OCI-LY3 (cell line): ENCODE data around the gene TGIF1.

Source experiments
- H2AFZ ChIP-seq: fragments of 200-600, 300-600 bp; shearing (Covaris generic); 2 replicates; pipeline ENCODE4 v1.6.0; 2014; ENCODE audit warnings: antibody characterized with exemption, low read depth, low read length
- H3K27ac ChIP-seq: fragments of 200-600, 300-600 bp; sonication (generic); 2 replicates; pipeline ENCODE4 v1.5.1; 2014; ENCODE audit warnings: mild to moderate bottlenecking, low read length, moderate library complexity, mixed read lengths
- H3K27me3 ChIP-seq: fragments of 200-600, 300-600 bp; sonication (generic); 2 replicates; pipeline ENCODE4 v1.6.1; 2014; ENCODE audit warnings: low read depth, low read length, mixed read lengths
- H3K36me3 ChIP-seq: fragments of 200-600, 300-600 bp; sonication (generic); replicated peaks from 2 replicates; pipeline ENCODE3; 2014; ENCODE audit warnings: low read depth, low read length, mixed read lengths
- H3K4me1 ChIP-seq: fragments of 300-600, 200-600 bp; sonication (generic); 2 replicates; pipeline ENCODE4 v1.6.1; 2014; ENCODE audit warnings: low read length, mixed read lengths
- H3K4me2 ChIP-seq: fragments of 200-600, 300-600 bp; sonication (generic); 2 replicates; pipeline ENCODE4 v1.6.1; 2014; ENCODE audit warnings: low read length, mixed read lengths
- H3K4me3 ChIP-seq: fragments of 300-600, 200-600 bp; sonication (generic); 2 replicates; pipeline ENCODE4 v1.5.1; 2014; ENCODE audit warnings: antibody characterized with exemption, mild to moderate bottlenecking, low read length, moderate library complexity
- H3K79me2 ChIP-seq: fragments of 300-600, 200-600 bp; shearing (Covaris generic); 2 replicates; pipeline ENCODE4 v1.6.1; 2014; ENCODE audit warnings: mild to moderate bottlenecking, low read length, mixed read lengths
- H3K9ac ChIP-seq: fragments of 300-600, 200-600 bp; shearing (Covaris generic); 2 replicates; pipeline ENCODE4 v1.6.0; 2014; ENCODE audit warnings: mild to moderate bottlenecking, low read length, moderate library complexity
- H3K9me3 ChIP-seq: fragments of 200-600, 300-600 bp; shearing (Covaris generic); 2 replicates; pipeline ENCODE4 v1.6.1; 2014; ENCODE audit warnings: low read length, mixed read lengths; ENCODE audit not compliant: insufficient read depth
- H4K20me1 ChIP-seq: fragments of 200-600, 300-600 bp; sonication (generic); 2 replicates; pipeline ENCODE4 v1.6.1; 2016; ENCODE audit warnings: low read length, mixed read lengths; ENCODE audit not compliant: insufficient read depth
- CTCF ChIP-seq: fragments of 200-600, 300-600 bp; sonication (generic); IDR thresholded peaks from 2 replicates; pipeline ENCODE4 v1.5.1; 2014; ENCODE audit warnings: antibody characterized with exemption, low read length, low read depth
- EZH2phosphoT487 ChIP-seq: fragments of 200-600 bp; shearing (Covaris generic); IDR thresholded peaks from 2 replicates; pipeline ENCODE4 v1.6.1; 2018; ENCODE audit warnings: antibody characterized with exemption, mixed run types, low read depth

TGIF1 gene

DNA sequence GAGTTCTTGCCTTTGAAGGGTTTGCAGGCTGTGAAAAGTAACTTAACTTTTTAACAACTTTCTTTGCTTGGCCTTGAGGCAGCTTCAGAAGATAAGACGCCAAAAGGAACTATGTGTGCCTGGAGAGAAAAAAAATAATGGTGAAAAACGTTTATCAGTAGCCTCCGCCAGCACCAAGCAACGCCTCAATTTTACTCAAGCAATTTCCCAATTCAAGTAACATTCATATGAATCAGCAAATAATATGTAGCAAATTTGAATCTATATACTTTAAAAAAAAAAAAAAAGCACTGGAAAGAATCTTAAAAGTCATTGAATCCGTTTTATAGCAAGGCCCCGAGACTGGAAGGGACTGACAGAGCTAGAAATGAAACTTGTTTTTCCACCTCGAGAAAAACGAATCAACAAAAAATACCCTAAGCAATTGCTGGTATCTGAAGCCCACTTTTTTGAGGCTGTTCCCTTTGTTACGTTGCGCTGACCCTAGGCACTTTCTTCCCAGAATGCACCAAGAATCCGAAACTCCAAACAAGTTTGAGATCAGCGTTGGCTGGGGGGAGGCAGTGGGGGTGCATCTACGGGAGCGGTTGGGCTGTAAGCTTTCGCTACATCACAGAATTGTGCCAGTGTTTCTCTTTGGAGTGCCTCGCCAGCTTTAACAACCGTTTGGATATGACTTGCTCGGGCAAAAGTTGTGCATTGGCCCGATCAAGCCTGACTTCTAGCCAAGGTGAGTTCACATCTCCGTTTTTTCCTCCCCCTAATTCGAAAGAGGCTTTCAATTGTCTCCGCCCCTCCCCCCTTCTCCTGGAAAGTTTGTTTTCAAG lies 2.7 kb upstream of the TGIF1 start:
- no peaks in the 10 kb centered on the region for H3K9me3 ChIP-seq
- H4K20me1 ChIP-seq: no peaks in the 10 kb centered on the region
- H3K27me3 ChIP-seq: no peaks in the 10 kb centered on the region
- peak overlapping the region; percentile 94 for H3K4me3 ChIP-seq
- H3K79me2 ChIP-seq: peaks cover 44% of the 10 kb centered on the region
- TF ChIP-seq EZH2phosphoT487 (no peak), CTCF (no peak)
- 0 out of 2 replicates have a peak overlapping the region, but pooled peaks have one; percentile 10 for H2AFZ ChIP-seq
- peak overlapping the region; percentile 84 for H3K4me2 ChIP-seq
- H3K27ac ChIP-seq: peak overlapping the region; percentile 95
- H3K9ac ChIP-seq: peak overlapping the region; percentile 99
- peaks cover 20% of the 10 kb centered on the region for H3K36me3 ChIP-seq
- H3K4me1 ChIP-seq: peaks cover 20% of the 10 kb centered on the region

- peak overlapping the region; percentile 94 for H3K4me3 ChIP-seq
- H3K27ac ChIP-seq: peak overlapping the region; percentile 95
- H2AFZ ChIP-seq: 0 out of 2 replicates have a peak overlapping the region, but pooled peaks have one; percentile 10
- H3K9ac ChIP-seq: peak overlapping the region; percentile 99
- no peaks in the 10 kb centered on the region for H3K27me3 ChIP-seq
- no peak; the same call in none of the 2 replicates for TF ChIP-seq CTCF
- no peak for TF ChIP-seq EZH2phosphoT487
- H3K9me3 ChIP-seq: no peaks in the 10 kb centered on the region
- peak overlapping the region; percentile 84 for H3K4me2 ChIP-seq
- peaks cover 52% of the 10 kb centered on the region for H3K79me2 ChIP-seq
- H4K20me1 ChIP-seq: no peaks in the 10 kb centered on the region
- peaks cover 29% of the 10 kb centered on the region for H3K36me3 ChIP-seq
- peaks cover 20% of the 10 kb centered on the region for H3K4me1 ChIP-seq
These were observed 1.8 kb upstream of the TGIF1 start for GRCh38 chr18:3447895-3448837.

GRCh38 chr18:3448838-3449511 lies 997 bp upstream of the TGIF1 start:
- H3K9ac ChIP-seq: peak overlapping the region; percentile 99
- H3K4me1 ChIP-seq: peaks cover 23% of the 10 kb centered on the region
- H3K36me3 ChIP-seq: peaks cover 34% of the 10 kb centered on the region
- H3K79me2 ChIP-seq: peaks cover 60% of the 10 kb centered on the region
- H3K9me3 ChIP-seq: no peaks in the 10 kb centered on the region
- peak overlapping the region; percentile 84 for H3K4me2 ChIP-seq
- no peaks in the 10 kb centered on the region for H3K27me3 ChIP-seq
- peak overlapping the region; percentile 94 for H3K4me3 ChIP-seq
- no peak overlapping the region for H2AFZ ChIP-seq
- H4K20me1 ChIP-seq: peaks cover 4% of the 10 kb centered on the region; the same call in 1 of the 2 replicates
- peak overlapping the region; percentile 95 for H3K27ac ChIP-seq
- no peak for TF ChIP-seq CTCF
- no peak for TF ChIP-seq EZH2phosphoT487
